Spleen (tissue), 11 donors: ENCODE measurements around the gene TDRD9. TPM values are rescaled to one million over a fixed set of nuclear protein-coding genes. Genes with fewer than 3 reads are reported as not detected.
"Not testable (repeated sequence)": the region's sequence is repeated elsewhere in the genome, so short reads cannot be mapped to it uniquely, and the experiment has no call there.

ENCODE experiments used
- DNase-seq: peaks from one replicate; pipeline ENCODE4 v3.0.0-alpha.2; 2020
- H3K27ac ChIP-seq, 8 donors: fragments of 200-600 bp; sonication (generic) in 7 of 8; 1 replicate in 4 of 8; 2 replicates in 4 of 8; pipeline versions ENCODE4 v1.5.0 to v1.8.0; 2016 to 2021; ENCODE audit warnings: inconsistent platforms in 4 of 8, mild to moderate bottlenecking in 4 of 8, moderate library complexity in 1 of 8
- H3K27me3 ChIP-seq, 7 donors: fragments of 200-600 bp; sonication (generic) in 6 of 7; replicated peaks in 1 of 7; 1 replicate in 4 of 7; 2 replicates in 3 of 7; pipeline versions ENCODE4 v1.5.0 to v1.8.0; 2016 to 2021; ENCODE audit warnings: inconsistent platforms in 3 of 7, mild to moderate bottlenecking in 1 of 7
- H3K36me3 ChIP-seq, 6 donors: fragments of 200-600 bp; sonication (generic) in 5 of 6; 1 replicate in 4 of 6; 2 replicates in 2 of 6; pipeline versions ENCODE4 v1.5.0 to v1.8.0; 2016 to 2021; ENCODE audit warnings: inconsistent platforms in 2 of 6
- H3K4me1 ChIP-seq, 6 donors: fragments of 200-600 bp; sonication (generic) in 5 of 6; 1 replicate in 3 of 6; 2 replicates in 3 of 6; pipeline versions ENCODE4 v1.5.0 to v1.8.0; 2016 to 2021; ENCODE audit warnings: inconsistent platforms in 3 of 6
- H3K4me3 ChIP-seq, 8 donors: fragments of 200-600 bp; sonication (generic) in 7 of 8; 1 replicate in 4 of 8; 2 replicates in 4 of 8; pipeline versions ENCODE4 v1.5.0 to v1.8.0; 2016 to 2021; ENCODE audit warnings: inconsistent platforms in 4 of 8, mild to moderate bottlenecking in 4 of 8, moderate library complexity in 2 of 8
- H3K9me3 ChIP-seq, 8 donors: fragments of 200-600 bp; sonication (generic) in 7 of 8; 1 replicate in 4 of 8; 2 replicates in 4 of 8; pipeline versions ENCODE4 v1.5.0 to v1.8.0; 2016 to 2021; ENCODE audit warnings: inconsistent platforms in 4 of 8
- CTCF ChIP-seq, 11 experiments: fragments of 200-600 bp in 7 of 11; fragments of 450-650 bp in 4 of 11; sonication (generic) in 4 of 11; IDR thresholded peaks in 8 of 11; conservative IDR thresholded peaks in 3 of 11; 1 replicate in 7 of 11; 2 replicates in 4 of 11; pipeline versions ENCODE4 v1.4.0 to v1.8.0; 2016 to 2021; ENCODE audit warnings: antibody characterized with exemption in 11 of 11, inconsistent platforms in 4 of 11, mild to moderate bottlenecking in 1 of 11
- POLR2A ChIP-seq, 3 donors: fragments of 450-650 bp; IDR thresholded peaks; one replicate each; pipeline ENCODE4 v1.5.1; 2017; ENCODE audit warnings: antibody characterized with exemption in 3 of 3, mild to moderate bottlenecking in 1 of 3
- POLR2AphosphoS5 ChIP-seq, 3 donors: sonication (generic); formaldehyde crosslinking; IDR thresholded peaks; one replicate each; pipeline ENCODE4 v1.5.1; 2017; ENCODE audit warnings: antibody characterized with exemption in 3 of 3
- WGBS, 5 donors: extraction: QIAGEN DNeasy Blood & Tissue Kit in 3 of 5; methylation state at CpG; one replicate each; pipeline versions ENCODE4 v1.1.5 to v1.1.7; 2013 to 2018; 5-methylcytosine and 5-hydroxymethylcytosine counted together
- intact Hi-C: fragments of 100-400 bp; cut with DNase I; formaldehyde crosslinking; loops from one replicate; pipeline ENCODE4 v1.15.0; 2023; ENCODE audit warnings: low total_unique reads
- polyA plus RNA-seq, 3 donors: library from polyadenylated mRNA; stranded (reverse); fragments of 200-250 nt; gene quantifications; one replicate each; pipeline ENCODE4 v1.2.1, GENCODE V29; 2013
- total RNA-seq, 7 donors: library from RNA; depleted of rRNA in 3 of 7; stranded (reverse); fragments of >200 nt in 3 of 7; fragmentation: NEBNext Ultra II Directional in 4 of 7; extraction: Animal tissue kit (Norgen Biotek cat#: 25700) in 4 of 7; gene quantifications; one replicate each; pipeline versions ENCODE4 v1.1.0 to v1.2.1, GENCODE V29; 2016 to 2021
- donor health status: healthy with polysubstance abuse.
- donor health status: DM: no; HTN: no; CAD: no; lungs with moderate emphysema.
- donor health status: DM: no; HTN: no; CAD: no.
- donor health status: Bipolar disorder and iron deficiency.
- donor health status: healthy.
- donor health status: DM: no; HTN: no; CAD: no.
- donor health status: DM: yes; HTN: yes; CAD: no.

TDRD9 gene
- total and polyA plus RNA-seq, 10 donors: 0.70 to 18.7 (median 8.0) TPM

GRCh38 chr14:103969961-103970360 is 41.7 kb downstream of the TDRD9 start:
- 71 to 84% (median 75%) methylated on average over 4 of the region's 4 CpGs for WGBS, 5 donors
- TF ChIP-seq CTCF (IDR thresholded peaks at IDR 0.05 in 8 of 11, conservative IDR thresholded peaks at IDR 0.05 in 3 of 11) (no peak), POLR2A (IDR thresholded peaks at IDR 0.05) (no peak)
- Histone ChIP-seq H3K27ac (no peak overlapping the region), H3K27me3 (peaks cover 0 to 8% (median 0%) of the 10 kb centered on the region in 7 donors), H3K4me1 (no peaks in the 10 kb centered on the region), H3K9me3 (no peaks in the 10 kb centered on the region), H3K4me3 (no peak overlapping the region), H3K36me3 (peaks cover 0 to 3% (median 0%) of the 10 kb centered on the region in 6 donors)
- intact Hi-C loops: no loop called here
- no peak for DNase-seq

- peaks cover 0 to 9% (median 0%) of the 10 kb centered on the region in 6 donors for H3K36me3 ChIP-seq
- no peaks in the 10 kb centered on the region for H3K9me3 ChIP-seq
- intact Hi-C loops: no loop called here
- H3K27me3 ChIP-seq: no peaks in the 10 kb centered on the region
- DNase-seq: no peak
- no peak for TF ChIP-seq POLR2AphosphoS5 (IDR thresholded peaks at IDR 0.05)
- TF ChIP-seq CTCF (IDR thresholded peaks at IDR 0.05 in 8 of 11, conservative IDR thresholded peaks at IDR 0.05 in 3 of 11): no peak
- TF ChIP-seq POLR2A (IDR thresholded peaks at IDR 0.05): no peak
- H3K4me1 ChIP-seq: no peaks in the 10 kb centered on the region
- H3K4me3 ChIP-seq: no peak overlapping the region
- 57 to 77% (median 66%) methylated on average over 4 of the region's 4 CpGs for WGBS, 5 donors
- H3K27ac ChIP-seq: no peak overlapping the region
These were observed 45.1 kb downstream of the TDRD9 start for GRCh38 chr14:103973354-103973753.

GRCh38 chr14:103974575-103974974 is 46.3 kb downstream of the TDRD9 start:
- H3K27ac ChIP-seq: no peak overlapping the region
- H3K27me3 ChIP-seq: no peaks in the 10 kb centered on the region
- no peaks in the 10 kb centered on the region for H3K9me3 ChIP-seq
- H3K4me1 ChIP-seq: no peaks in the 10 kb centered on the region
- WGBS, 5 donors: 68 to 80% (median 79%) methylated on average over 2 of the region's 2 CpGs
- intact Hi-C loops: no loop called here
- H3K4me3 ChIP-seq: no peak overlapping the region
- DNase-seq: no peak
- H3K36me3 ChIP-seq: peaks cover 0 to 9% (median 0%) of the 10 kb centered on the region in 6 donors
- TF ChIP-seq POLR2A (IDR thresholded peaks at IDR 0.05) (no peak), CTCF (IDR thresholded peaks at IDR 0.05 in 8 of 11, conservative IDR thresholded peaks at IDR 0.05 in 3 of 11) (no peak), POLR2AphosphoS5 (IDR thresholded peaks at IDR 0.05) (no peak)

GRCh38 chr14:103980623-103981238 is 52.5 kb downstream of the TDRD9 start:
- H3K4me3 ChIP-seq, DNase-seq, H3K27ac ChIP-seq, H3K9me3 ChIP-seq, H3K27me3 ChIP-seq, H3K36me3 ChIP-seq, intact Hi-C loops, H3K4me1 ChIP-seq: not testable (repeated sequence)
- peak; percentile 33 to 76 (median 67) for TF ChIP-seq CTCF (IDR thresholded peaks at IDR 0.05 in 8 of 11, conservative IDR thresholded peaks at IDR 0.05 in 3 of 11)
- WGBS, 5 donors: 49 to 70% (median 56%) methylated on average over 13 to 14 of the region's 14 CpGs
